ENCODE results near the gene RFX1.

GRCh38 chr19:13993590-13994300 is 12.4 kb downstream of the RFX1 start:
- TF ChIP-seq GATA2 (IDR thresholded peaks at IDR 0.05; ENCODE audit: low read depth, low read length) (no peak), GATA3 (IDR thresholded peaks at IDR 0.05; ENCODE audit: low read depth, low read length) (no peak)
